Astrocyte of the hippocampus (primary cell): ENCODE measurements around the gene ZNF544.
A peak's percentile ranks its signal among the peaks of the same experiment; 100 is the strongest.

Source experiments
- DNase-seq: peaks from one replicate; pipeline ENCODE4 v3.0.0; 2011; ENCODE audit warnings: low read depth, low spot score

ZNF544 gene

DNA sequence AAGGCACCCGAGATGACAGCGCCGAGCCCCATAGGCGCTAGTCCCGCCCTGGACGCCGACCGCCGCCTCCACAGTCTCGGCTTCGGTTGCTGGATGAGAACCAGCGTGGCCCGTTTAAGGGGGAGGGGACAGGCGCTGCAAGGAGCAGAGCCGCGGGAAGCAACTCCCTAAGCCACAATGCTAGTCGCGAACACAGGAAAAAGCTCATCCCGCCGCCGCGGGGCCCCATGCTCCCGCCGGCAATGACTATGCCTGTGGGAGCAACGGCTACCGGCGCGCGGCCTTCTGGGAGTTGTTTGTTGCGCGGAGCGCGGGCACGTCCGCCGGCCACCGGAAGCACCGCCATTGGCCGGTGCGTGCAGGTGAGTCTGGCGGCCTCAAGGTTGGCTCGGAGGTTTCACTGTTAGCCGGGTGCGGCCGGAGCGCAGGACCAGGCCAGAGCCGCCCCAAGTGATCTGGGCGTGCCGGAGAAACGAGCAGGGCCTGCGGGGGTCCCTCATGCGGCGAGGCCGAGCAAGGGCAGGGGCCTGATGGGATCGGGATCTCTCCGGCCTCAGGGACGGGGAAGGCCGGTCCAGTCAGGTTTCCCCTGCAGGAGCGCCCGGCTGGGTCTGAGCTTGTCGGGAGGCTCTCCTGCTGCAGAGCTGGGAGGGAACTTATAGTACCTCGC, at the start of gene ZNF544:
TSS of gene ZNF544 (plus strand) at position 330 of the 670 bp plus-strand sequence. CDS start 15,110 bp downstream, outside the sequence.
- DNase-seq, result peak; percentile 91

DNA sequence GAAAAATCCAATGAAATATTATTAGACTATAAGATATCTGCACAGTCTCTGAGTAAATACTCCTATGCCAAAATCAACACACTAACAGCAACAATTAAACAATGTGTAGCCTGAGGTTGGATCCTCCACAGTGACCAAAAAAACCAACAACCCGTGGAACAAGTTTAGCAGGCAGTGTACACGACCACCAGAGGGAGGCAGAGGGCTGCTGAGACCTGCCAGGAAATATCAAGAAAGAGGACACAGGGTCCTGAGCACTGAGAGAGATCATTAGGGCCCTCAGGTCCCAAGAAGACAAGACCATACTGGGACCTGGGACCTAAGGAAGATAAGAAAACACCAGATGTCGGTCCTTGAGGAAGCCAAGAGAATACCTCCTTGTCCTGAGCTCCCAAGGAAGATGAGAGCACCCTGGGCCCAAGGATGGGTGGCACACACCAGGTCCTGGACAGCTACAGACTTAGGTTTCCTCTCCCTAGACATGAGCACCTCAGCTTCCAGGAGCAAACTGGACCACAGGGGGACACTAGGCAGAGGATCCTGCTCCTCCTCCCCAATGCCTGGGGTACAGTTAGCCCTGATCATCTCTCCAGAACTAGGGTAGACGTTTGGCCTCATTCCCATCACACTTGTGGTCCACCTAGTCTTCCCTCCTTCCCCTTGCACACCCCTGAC, 46.7 kb upstream of the ZNF544 start:
- DNase-seq, result no peak

DNA sequence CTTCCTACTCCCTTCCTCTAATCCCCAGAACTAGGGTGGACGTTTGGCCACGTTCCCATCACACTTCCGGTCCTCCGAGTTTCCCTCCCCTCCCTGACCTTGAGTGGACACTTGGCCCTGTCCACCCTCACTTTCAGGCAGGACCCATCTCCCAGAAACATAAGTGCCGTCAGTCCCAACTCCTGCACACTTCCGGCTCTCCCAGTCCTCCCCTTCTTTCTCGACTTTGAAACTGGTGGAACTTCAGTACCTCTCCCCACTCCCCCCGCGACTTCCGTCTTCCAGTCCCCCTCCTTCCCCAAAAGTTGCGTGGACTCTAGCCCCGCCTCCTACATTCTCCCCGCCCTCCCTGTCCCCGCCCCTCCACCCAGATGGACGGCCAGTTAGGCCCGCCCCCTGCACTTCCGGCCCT, 46.1 kb upstream of the ZNF544 start:
- DNase-seq, result peak; percentile 94

DNA sequence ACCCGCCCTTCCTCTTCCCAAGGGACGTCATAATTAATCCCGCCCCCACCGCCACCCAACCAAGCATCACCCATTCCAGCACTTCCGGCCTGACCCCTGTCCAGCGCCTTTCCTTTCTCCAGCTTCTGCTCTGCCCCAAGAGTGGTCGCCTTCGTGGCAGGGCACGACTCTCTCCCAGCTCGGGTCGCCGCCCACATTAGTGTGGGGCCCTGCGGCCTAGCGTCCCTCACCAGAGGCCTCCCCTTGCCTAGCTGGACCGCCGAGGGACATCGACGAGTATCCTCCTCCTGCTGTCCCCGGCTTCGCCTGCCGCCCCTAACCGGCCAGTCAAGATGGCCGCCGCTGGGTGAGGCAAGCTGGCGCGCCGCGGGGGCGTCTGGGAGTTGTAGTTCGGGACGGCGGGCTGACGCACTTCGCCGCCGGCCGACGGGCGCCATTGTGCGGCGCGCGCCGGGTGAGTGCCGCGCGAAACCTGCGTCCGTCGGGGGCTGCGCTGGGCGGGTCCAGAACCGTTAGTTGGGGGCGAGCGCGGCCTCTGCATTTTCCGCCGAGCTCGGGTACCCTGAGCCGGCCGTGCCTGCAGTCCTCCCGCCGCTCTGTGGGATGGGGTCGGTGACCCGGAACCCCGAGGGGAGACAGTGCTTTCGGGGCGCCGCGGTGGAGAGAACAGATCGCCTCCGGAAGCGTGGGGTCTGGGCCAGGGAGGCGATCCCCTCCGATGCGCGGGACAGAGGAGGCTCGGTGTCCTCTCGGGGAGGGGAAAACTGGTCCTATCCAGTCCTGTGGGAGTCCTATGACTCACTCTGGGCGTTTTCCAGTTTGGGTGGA, 45.5 kb upstream of the ZNF544 start, which contains the start of gene ZNF274:
TSS of gene ZNF274 (plus strand) at position 73 of the 828 bp plus-strand sequence. CDS start 905 bp downstream, outside the sequence.
- DNase-seq, result peak; percentile 97

DNA sequence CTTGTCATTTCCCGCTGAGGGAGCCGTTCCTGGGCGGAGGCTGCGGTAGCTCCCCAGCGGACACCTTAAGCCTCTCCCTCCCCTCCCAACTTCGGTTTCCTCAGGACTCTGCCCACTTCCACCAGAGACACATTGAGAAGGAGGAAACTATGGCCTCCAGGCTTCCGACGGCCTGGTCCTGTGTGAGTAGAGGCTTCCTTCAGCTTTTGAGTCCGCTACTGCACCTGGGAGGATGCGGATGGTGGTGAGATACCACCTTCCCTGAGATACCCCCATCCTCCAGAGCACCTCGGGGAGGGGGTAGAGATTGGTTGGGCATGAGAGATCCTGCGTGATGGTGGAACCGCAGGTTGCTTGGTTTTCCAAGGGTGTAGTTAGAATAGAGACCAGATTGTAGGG, 44.9 kb upstream of the ZNF544 start:
- DNase-seq, result no peak

DNA sequence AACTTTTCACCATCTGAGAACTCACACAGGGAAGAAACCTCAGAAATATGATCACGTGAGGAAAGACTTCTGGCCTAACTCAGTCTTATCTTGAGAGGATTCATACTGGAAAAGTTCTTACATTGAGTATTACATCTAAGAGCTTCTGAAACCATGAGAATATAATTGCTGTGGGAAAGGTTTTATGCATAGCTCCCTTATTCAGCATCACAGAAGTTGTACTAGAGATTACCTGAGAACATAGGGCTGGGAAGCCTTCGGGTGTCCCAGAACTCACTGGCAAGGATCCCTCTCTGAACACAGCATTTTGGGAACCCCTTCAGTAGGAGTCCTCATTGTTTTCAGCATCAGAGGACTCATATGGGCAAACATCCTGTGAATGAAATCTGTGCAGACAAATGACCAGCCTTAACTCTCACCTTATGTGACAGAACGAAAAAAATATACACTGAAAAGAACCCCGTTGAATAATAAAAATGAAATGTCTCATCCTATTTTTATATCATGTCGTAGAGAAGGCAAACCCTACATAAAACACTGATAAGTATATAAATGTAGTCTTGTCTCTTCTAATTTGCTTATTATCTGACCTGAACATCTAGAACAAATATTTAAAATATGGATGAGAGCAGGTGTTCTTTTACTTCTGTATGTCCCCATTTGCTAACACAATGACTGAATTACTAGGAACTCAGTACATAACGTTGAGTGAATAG, 31.7 kb upstream of the ZNF544 start:
- peak; percentile 21 for DNase-seq

DNA sequence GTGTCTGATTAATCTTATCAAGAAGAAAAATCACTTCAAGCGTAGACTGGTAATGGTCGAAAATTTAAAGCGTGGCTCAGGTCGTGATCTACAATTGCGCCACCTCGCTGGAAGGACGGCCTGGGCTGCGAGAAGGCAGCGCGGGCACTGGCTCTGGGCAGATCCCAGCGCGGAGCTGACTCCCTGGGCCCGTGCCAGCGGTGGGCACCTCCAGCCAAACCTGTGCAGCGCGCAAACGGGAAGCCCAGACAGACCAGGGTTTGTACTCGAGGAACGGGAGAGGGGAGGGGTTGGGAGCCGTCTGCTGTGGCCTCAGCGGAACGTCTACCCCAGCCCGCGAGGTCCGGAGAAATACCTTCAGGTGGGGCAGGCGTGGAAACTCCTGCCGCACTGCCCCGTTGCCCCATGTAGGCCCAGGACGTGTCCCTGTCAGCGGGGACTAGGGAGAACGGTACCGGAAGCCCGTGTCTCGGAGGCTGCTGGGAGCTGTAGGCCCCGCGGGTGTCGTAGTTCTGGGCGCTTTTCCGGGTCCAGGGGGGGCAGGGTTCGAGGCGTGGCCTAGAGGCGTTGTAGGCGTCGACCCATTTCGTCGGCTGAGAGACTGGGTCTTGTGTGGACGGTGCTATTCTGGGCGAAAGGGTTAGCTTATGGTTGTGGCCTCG, 24.8 kb upstream of the ZNF544 start:
- DNase-seq, result no peak

DNA sequence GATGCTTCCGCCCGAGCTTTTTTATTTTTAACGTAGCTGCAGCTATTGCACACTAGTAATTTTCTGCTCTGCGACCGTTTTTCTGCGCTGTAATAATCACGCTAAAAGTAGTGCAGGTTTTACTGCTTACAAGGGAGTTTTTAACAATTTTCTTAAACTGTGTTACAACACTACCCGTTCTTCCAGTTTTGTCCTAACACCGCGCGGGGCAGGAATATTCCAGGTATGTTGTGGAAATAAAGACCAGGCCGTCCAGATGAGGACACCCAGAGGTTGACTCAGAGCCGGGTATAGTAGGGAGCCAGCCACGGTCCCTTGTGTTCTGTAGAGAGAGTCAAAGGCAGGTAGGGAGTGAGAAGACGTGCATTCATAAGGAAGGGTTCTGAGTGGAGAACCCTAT, 24.1 kb upstream of the ZNF544 start:
- no peak for DNase-seq

DNA sequence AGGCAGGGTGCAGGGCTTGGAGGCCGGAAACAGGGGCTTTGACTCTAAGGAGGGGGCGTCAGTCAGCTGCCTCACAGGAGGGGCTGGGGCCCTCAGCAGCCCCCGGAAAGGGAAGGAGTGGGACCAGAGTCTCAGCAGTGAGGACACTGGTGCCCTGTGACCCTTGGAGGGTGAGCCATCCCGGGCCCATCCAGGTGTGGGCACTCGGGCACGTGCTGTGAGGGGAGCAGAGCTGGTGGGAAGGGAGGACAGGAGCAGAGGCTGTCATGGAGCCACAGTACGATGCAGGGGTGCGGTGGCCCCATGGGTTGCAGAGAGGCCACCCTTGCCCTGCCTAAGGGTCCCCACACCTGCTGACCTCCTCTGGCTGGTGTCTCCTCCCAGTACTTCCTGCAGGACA, 19.1 kb upstream of the ZNF544 start:
- no peak for DNase-seq

DNA sequence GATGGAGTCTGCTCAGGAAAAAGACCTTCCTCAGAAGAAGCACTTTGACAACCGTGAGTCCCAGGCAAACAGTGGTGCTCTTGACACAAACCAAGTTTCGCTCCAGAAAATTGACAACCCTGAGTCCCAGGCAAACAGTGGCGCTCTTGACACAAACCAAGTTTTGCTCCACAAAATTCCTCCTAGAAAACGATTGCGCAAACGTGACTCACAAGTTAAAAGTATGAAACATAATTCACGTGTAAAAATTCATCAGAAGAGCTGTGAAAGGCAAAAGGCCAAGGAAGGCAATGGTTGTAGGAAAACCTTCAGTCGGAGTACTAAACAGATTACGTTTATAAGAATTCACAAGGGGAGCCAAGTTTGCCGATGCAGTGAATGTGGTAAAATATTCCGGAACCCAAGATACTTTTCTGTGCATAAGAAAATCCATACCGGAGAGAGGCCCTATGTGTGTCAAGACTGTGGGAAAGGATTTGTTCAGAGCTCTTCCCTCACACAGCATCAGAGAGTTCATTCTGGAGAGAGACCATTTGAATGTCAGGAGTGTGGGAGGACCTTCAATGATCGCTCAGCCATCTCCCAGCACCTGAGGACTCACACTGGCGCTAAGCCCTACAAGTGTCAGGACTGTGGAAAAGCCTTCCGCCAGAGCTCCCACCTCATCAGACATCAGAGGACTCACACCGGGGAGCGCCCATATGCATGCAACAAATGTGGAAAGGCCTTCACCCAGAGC, 16.2 kb upstream of the ZNF544 start:
- DNase-seq, result no peak

DNA sequence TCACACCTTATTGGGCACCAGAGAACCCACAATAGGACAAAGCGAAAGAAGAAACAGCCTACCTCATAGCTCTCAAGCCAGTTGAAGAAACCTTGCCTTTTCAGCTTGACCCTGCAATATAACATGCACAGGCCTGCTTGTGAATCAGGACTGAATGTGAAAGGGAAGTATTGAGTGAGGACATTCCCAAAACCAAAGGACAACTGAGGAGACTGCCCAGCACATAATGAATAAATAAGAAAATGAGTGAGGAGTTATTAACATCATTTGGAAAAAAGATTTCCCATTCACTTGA, 15.7 kb upstream of the ZNF544 start:
- no peak for DNase-seq

DNA sequence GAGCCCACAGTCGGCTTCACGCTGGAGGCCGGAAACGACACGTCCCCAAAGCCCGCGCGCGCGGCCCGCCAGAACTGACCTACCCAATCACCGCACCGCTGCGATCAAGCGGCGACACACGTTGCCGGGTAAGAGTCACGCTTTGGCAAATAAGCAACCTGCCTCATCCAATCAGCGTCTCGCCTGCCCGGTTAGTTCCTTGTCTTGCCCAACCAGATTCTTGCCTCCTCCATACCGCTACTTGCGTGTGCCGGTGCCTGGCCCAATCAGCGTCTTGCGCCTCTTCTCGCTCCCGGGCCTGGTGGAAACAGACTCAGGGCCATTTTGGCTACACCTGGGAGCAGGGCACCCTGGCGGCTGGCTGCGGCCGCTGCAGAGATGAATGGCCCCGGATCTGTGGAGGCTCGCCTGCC, 11.6 kb upstream of the ZNF544 start:
- DNase-seq, result no peak

DNA sequence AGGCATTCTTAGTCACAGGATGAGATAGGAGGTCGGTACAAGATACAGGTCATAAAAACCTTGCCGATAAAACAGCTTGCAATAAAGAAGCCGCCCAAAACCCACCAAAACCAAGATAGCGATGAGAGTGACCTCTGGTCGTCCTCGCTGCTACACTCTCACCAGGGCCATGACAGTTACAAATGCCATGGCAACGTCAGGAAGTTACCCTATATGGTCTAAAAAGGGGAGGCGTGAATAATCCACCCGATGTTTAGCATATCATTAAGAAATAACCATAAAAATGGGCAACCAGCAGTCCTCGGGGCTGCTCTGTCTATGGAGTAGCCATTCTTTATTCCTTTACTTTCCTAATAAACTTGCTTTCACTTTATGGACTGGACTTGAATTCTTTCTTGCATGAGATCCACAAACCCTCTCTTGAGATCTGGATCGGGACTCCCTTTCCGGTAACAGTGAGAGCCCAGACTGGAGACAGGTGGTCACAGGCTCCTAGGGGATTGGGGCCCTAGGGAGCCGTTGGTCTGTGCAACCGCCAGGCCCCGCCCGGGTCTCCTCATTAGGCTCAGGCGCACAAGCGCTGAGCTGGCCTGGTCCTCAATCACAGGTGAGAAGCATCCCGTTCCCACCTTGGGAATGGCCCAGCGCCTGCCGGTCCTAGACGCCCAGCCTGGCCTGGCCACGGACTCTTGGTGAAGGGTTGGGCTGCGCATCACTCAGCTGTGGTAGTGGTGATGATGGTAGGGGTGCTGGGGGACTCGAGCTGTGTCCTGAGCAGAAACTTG, 10.9 kb upstream of the ZNF544 start:
- DNase-seq, result no peak

DNA sequence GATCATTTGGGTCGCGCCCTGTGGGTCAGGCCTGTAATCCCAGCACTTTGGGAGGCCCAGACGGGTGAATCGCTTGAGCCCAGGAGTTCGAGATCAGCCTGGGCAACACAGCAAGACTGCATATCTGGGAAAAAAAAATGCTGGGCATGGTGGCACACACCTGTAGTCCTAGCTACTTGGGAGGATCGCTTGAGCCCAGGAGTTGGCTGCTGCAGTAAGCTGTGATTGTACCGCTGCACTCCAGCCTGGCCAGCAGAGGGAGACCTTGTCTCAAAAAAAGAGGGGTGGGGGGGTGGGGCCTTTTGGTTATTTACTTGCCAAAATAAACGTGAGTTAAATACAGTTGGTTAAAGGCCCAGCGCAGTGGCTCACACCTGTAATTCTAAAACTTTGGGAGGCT, 9.8 kb upstream of the ZNF544 start:
- DNase-seq, result no peak

DNA sequence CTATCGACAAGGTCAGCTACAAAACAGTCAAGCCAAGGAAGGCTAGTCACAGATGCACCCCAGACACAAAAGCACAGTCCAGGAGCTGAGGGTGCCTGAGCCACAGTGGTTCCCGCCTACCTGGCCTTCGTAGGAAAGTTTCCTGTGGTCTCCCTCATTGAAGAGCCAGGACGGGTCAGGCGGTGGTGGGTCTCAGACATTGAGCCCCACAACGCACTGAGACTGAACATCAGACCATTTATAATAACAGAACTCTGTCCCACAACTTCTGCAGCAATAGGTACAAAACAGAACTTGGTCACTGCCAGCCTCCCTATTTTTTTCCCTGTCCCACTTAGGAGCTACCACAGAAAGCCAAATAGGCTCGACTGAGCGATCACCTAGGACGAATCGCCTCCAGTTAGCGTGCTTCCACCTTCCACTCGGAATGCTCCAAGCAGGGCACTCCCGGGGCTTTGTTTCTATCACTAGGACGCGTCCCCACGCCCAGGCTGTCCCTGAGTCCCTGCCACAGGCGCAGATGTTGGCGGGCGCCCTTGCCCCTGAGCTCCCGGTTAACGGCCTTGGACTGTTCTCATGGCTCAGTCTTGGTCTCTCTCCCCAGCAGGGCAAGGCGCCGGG, 640 bp upstream of the ZNF544 start:
- no peak for DNase-seq

DNA sequence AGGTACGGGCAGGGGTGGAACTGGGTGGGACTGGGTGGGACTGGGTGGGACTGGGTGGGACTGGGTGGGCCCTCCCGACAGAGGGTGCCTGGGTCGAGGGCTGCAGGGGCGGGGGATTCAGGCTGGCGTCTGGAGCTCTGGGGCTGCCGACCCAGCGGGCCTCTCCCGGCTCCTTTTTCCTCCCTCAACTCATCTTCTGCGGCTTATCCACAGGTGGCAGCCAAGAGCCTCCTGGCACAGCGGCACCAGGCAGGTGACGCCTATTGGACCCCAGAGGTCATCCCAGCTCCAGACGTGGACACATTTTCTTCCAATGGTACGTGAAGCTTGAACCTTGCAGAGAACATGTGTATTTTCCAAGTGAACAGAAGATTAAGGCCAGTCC, 533 bp downstream of the ZNF544 start:
- peak; percentile 52 for DNase-seq

DNA sequence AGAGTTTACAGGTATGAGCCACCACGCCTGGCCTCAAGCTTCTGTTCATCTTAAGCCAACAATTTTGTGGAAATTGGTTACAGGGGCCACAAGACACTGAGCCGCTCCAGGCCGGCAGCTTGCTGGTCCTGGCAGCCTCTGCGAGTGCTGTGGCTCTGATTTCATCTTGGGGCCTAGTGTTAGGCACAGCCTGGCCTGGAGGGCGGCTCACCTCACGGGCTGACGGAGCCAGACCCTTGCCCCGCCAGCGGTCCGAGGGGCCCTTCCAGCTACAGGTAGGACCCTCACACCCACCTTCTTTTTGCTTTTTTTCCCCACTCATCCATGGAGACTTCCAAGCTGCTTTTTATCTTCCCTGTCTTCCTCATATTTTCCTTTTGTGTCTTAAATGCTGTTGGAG, 8.6 kb downstream of the ZNF544 start:
- no peak for DNase-seq

DNA sequence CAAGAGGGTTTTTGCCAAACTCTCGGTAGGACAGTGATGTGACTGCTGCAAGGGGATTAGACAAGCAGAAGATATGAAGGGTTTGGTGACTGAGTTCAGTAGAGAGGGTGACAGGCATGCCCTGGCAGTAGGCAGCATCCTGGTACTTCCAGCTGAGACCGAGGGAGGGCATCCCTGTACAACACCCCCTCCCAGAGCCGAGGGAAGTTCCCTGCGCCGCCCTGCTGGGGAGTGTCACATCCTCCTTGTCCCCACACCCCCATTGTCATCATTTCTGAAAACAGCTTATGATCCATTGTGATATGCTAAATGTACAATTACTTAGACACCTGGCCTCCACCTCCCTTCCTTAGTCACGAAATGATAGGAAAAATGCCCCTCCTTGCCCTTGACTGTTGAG, 14.6 kb downstream of the ZNF544 start:
- no peak for DNase-seq

DNA sequence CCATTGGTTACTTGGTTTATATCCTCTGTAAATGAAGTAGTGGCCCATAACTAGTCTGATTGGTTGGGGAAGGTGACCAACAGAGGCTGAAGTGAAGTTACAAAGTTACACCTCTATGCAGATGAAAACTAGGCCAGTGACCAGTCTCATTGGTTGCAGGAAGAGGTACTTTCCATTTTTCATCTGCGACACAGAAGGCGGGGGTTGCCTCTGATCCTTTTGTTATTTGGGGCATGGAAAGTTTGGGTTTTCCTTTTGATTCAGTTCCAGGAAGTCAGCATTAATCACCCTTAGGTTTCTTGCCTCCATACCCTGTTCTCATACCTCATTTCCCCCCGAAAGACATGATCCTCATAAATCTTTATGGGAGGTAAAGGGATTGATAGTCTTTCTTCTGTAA, 20.2 kb downstream of the ZNF544 start:
- DNase-seq, result no peak
